GM18951 (cell line): ENCODE measurements around the gene HEXA.

Experiments used
- POLR2A ChIP-seq: IDR thresholded peaks from 4 replicates; pipeline ENCODE4 v1.6.1; 2011; ENCODE audit warnings: mild to moderate bottlenecking; ENCODE audit not compliant: insufficient read length, insufficient read depth; ENCODE audit errors: extremely low read depth
- in situ Hi-C: fragments of 300-500 bp; cut with MboI; formaldehyde crosslinking; loops from one replicate; pipeline ENCODE4 v1.12.0; 2022; ENCODE audit warnings: low sequenced_read_pairs, mixed read lengths, inconsistent platforms; ENCODE audit not compliant: unreplicated experiment

The HEXA gene

GRCh38 chr15:72302955-72303354, 72.9 kb downstream of the HEXA start:
- TF ChIP-seq POLR2A = no peak
- in situ Hi-C loops = no loop called here
